HEK293 (cell line): ENCODE measurements around the gene FGD6.

Experiments
- CTCF ChIA-PET: fragments of 350-600 bp; formaldehyde crosslinking; extraction: SDS; loops from one replicate; lab custom pipeline; 2021; ENCODE audit warnings: antibody characterized with exemption; lab: Yijun Ruan, JAX
- POLR2A ChIA-PET: fragments of 300-600 bp; formaldehyde crosslinking; extraction: SDS; loops from one replicate; lab custom pipeline; 2020; ENCODE audit warnings: antibody characterized with exemption, inconsistent platforms; lab: Yijun Ruan, JAX
- H3K27ac ChIP-seq: fragments of 200-500 bp; sonication (Bioruptor generic); 2 replicates; pipeline ENCODE4 v1.5.1; 2014; ENCODE audit warnings: low read depth, low read length, control low read depth, inconsistent platforms; ENCODE audit errors: extremely low read depth
- H3K36me3 ChIP-seq, 2 experiments: fragments of 200-500 bp in 1 of 2; sonication (Bioruptor generic) in 1 of 2; 1 replicate in 1 of 2; 2 replicates in 1 of 2; pipeline ENCODE4 v1.5.1; 2014 to 2017; ENCODE audit warnings: inconsistent platforms in 2 of 2, low read length in 2 of 2; ENCODE audit not compliant: control insufficient read depth in 2 of 2, insufficient read depth in 1 of 2
- H3K4me1 ChIP-seq: fragments of 200-500 bp; sonication (Bioruptor generic); 2 replicates; pipeline ENCODE4 v1.5.1; 2014; ENCODE audit warnings: mild to moderate bottlenecking, low read length, inconsistent platforms; ENCODE audit not compliant: control insufficient read depth, insufficient read depth
- H3K4me3 ChIP-seq: 2 replicates; pipeline ENCODE4 v1.5.1; 2011; ENCODE audit warnings: low read depth, mild to moderate bottlenecking, control low read depth, low read length, moderate library complexity
- H3K9me3 ChIP-seq: fragments of 200-500 bp; sonication (Bioruptor generic); 2 replicates; pipeline ENCODE4 v1.5.1; 2014; ENCODE audit warnings: low read depth, low read length, inconsistent platforms; ENCODE audit not compliant: control insufficient read depth, insufficient read depth
- BCL11B ChIP-seq: fragments of 450-650 bp; formaldehyde crosslinking; IDR thresholded peaks from 2 replicates; pipeline ENCODE4 v1.5.1; 2016; ENCODE audit warnings: low read depth, missing biosample characterization, missing genetic modification characterization
- BCL6B ChIP-seq: fragments of 450-650 bp; formaldehyde crosslinking; IDR thresholded peaks from 2 replicates; pipeline ENCODE4 v1.5.1; 2017; ENCODE audit warnings: missing biosample characterization, missing genetic modification characterization
- GLIS2 ChIP-seq: fragments of 450-650 bp; formaldehyde crosslinking; IDR thresholded peaks from 2 replicates; pipeline ENCODE4 v1.5.1; 2016; ENCODE audit warnings: missing biosample characterization, missing genetic modification characterization
- IKZF3 ChIP-seq: fragments of 450-650 bp; IDR thresholded peaks from 2 replicates; pipeline ENCODE4 v1.5.0; 2018; ENCODE audit warnings: missing biosample characterization, mild to moderate bottlenecking, missing genetic modification characterization, moderate library complexity
- OVOL3 ChIP-seq: fragments of 450-650 bp; formaldehyde crosslinking; IDR thresholded peaks from 2 replicates; pipeline ENCODE4 v1.5.1; 2016; ENCODE audit warnings: missing biosample characterization, missing genetic modification characterization
- RBAK ChIP-seq: fragments of 450-650 bp; formaldehyde crosslinking; IDR thresholded peaks from 2 replicates; pipeline ENCODE4 v1.5.1; 2016; ENCODE audit warnings: missing biosample characterization, missing genetic modification characterization
- SALL2 ChIP-seq: fragments of 450-650 bp; formaldehyde crosslinking; IDR thresholded peaks from 2 replicates; pipeline ENCODE4 v1.5.0; 2017; ENCODE audit warnings: missing biosample characterization, mild to moderate bottlenecking, missing genetic modification characterization, borderline replicate concordance
- TSHZ1 ChIP-seq: fragments of 450-650 bp; formaldehyde crosslinking; IDR thresholded peaks from 2 replicates; pipeline ENCODE4 v1.5.1; 2016; ENCODE audit warnings: missing biosample characterization, missing genetic modification characterization, borderline replicate concordance
- ZNF214 ChIP-seq: fragments of 450-650 bp; formaldehyde crosslinking; IDR thresholded peaks from 2 replicates; pipeline ENCODE4 v1.5.1; 2017; ENCODE audit warnings: missing biosample characterization, mild to moderate bottlenecking, missing genetic modification characterization, borderline replicate concordance
- ZNF221 ChIP-seq: fragments of 450-650 bp; formaldehyde crosslinking; IDR thresholded peaks from 2 replicates; pipeline ENCODE4 v1.5.1; 2017; ENCODE audit warnings: missing biosample characterization, missing genetic modification characterization, borderline replicate concordance
- ZNF324 ChIP-seq: fragments of 450-650 bp; formaldehyde crosslinking; IDR thresholded peaks from 2 replicates; pipeline ENCODE4 v1.5.1; 2016; ENCODE audit warnings: missing biosample characterization, missing genetic modification characterization
- ZNF335 ChIP-seq: fragments of 450-650 bp; formaldehyde crosslinking; conservative IDR thresholded peaks from 2 replicates; pipeline ENCODE4 v1.5.1; 2016; ENCODE audit warnings: missing biosample characterization, missing genetic modification characterization
- ZNF350 ChIP-seq: fragments of 450-650 bp; formaldehyde crosslinking; IDR thresholded peaks from 2 replicates; pipeline ENCODE4 v1.5.0; 2017; ENCODE audit warnings: missing biosample characterization, mild to moderate bottlenecking, missing genetic modification characterization
- ZNF37A ChIP-seq: fragments of 450-650 bp; IDR thresholded peaks from 2 replicates; pipeline ENCODE4 v1.5.1; 2018; ENCODE audit warnings: missing biosample characterization, missing genetic modification characterization
- ZNF426 ChIP-seq: fragments of 450-650 bp; formaldehyde crosslinking; IDR thresholded peaks from 2 replicates; pipeline ENCODE4 v1.5.1; 2017; ENCODE audit warnings: missing biosample characterization, missing genetic modification characterization, mild to moderate bottlenecking, inconsistent platforms, moderate library complexity
- ZNF555 ChIP-seq: fragments of 450-650 bp; formaldehyde crosslinking; conservative IDR thresholded peaks from 2 replicates; pipeline ENCODE4 v1.5.1; 2017; ENCODE audit warnings: missing biosample characterization, mild to moderate bottlenecking, missing genetic modification characterization, inconsistent platforms
- ZNF768 ChIP-seq: fragments of 450-650 bp; formaldehyde crosslinking; IDR thresholded peaks from 2 replicates; pipeline ENCODE4 v1.5.1; 2018; ENCODE audit warnings: missing biosample characterization, mild to moderate bottlenecking, missing genetic modification characterization
- TF ChIP-seq, protein P1 (sequence below): fragments of 450-650 bp; formaldehyde crosslinking; IDR thresholded peaks from 2 replicates; pipeline ENCODE4 v1.5.1; 2016; ENCODE audit warnings: missing biosample characterization, missing genetic modification characterization
- TF ChIP-seq, protein P2 (sequence below): fragments of 450-650 bp; formaldehyde crosslinking; IDR thresholded peaks from 2 replicates; pipeline ENCODE4 v1.5.1; 2017; ENCODE audit warnings: missing biosample characterization, missing genetic modification characterization
- TF ChIP-seq, protein P3 (sequence below): fragments of 450-650 bp; formaldehyde crosslinking; IDR thresholded peaks from 2 replicates; pipeline ENCODE4 v1.5.1; 2016; ENCODE audit warnings: missing biosample characterization, missing genetic modification characterization
- TF ChIP-seq, protein P4 (sequence below): fragments of 450-650 bp; IDR thresholded peaks from 2 replicates; pipeline ENCODE4 v1.5.1; 2018; ENCODE audit warnings: missing biosample characterization, missing genetic modification characterization

The FGD6 gene

GRCh38 chr12:95051241-95051640, 166.0 kb downstream of the FGD6 start:
- ChIA-PET POLR2A (no interaction called here), CTCF (no interaction called here)
- H3K9me3 ChIP-seq: no peaks in the 10 kb centered on the region
- TF ChIP-seq ZNF335 (tag by site-specific recombination) (no peak), TSHZ1 (no peak), ZNF221 (tag by site-specific recombination) (no peak), ZNF426 (tag by site-specific recombination) (no peak), ZNF214 (no peak), ZNF37A (tag by site-specific recombination) (no peak), BCL11B (tag by site-specific recombination) (no peak), IKZF3 (no peak), SALL2 (tag by site-specific recombination) (no peak), RBAK (no peak), OVOL3 (no peak), GLIS2 (tag by site-specific recombination) (no peak)
- TF ChIP-seq, protein P1, sequence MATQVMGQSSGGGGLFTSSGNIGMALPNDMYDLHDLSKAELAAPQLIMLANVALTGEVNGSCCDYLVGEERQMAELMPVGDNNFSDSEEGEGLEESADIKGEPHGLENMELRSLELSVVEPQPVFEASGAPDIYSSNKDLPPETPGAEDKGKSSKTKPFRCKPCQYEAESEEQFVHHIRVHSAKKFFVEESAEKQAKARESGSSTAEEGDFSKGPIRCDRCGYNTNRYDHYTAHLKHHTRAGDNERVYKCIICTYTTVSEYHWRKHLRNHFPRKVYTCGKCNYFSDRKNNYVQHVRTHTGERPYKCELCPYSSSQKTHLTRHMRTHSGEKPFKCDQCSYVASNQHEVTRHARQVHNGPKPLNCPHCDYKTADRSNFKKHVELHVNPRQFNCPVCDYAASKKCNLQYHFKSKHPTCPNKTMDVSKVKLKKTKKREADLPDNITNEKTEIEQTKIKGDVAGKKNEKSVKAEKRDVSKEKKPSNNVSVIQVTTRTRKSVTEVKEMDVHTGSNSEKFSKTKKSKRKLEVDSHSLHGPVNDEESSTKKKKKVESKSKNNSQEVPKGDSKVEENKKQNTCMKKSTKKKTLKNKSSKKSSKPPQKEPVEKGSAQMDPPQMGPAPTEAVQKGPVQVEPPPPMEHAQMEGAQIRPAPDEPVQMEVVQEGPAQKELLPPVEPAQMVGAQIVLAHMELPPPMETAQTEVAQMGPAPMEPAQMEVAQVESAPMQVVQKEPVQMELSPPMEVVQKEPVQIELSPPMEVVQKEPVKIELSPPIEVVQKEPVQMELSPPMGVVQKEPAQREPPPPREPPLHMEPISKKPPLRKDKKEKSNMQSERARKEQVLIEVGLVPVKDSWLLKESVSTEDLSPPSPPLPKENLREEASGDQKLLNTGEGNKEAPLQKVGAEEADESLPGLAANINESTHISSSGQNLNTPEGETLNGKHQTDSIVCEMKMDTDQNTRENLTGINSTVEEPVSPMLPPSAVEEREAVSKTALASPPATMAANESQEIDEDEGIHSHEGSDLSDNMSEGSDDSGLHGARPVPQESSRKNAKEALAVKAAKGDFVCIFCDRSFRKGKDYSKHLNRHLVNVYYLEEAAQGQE (tag by site-specific recombination): no peak
- TF ChIP-seq, protein P2, sequence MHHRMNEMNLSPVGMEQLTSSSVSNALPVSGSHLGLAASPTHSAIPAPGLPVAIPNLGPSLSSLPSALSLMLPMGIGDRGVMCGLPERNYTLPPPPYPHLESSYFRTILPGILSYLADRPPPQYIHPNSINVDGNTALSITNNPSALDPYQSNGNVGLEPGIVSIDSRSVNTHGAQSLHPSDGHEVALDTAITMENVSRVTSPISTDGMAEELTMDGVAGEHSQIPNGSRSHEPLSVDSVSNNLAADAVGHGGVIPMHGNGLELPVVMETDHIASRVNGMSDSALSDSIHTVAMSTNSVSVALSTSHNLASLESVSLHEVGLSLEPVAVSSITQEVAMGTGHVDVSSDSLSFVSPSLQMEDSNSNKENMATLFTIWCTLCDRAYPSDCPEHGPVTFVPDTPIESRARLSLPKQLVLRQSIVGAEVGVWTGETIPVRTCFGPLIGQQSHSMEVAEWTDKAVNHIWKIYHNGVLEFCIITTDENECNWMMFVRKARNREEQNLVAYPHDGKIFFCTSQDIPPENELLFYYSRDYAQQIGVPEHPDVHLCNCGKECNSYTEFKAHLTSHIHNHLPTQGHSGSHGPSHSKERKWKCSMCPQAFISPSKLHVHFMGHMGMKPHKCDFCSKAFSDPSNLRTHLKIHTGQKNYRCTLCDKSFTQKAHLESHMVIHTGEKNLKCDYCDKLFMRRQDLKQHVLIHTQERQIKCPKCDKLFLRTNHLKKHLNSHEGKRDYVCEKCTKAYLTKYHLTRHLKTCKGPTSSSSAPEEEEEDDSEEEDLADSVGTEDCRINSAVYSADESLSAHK: no peak
- no peaks in the 10 kb centered on the region for H3K4me1 ChIP-seq
- H3K4me3 ChIP-seq: no peak overlapping the region
- H3K27ac ChIP-seq: no peak overlapping the region
- peaks cover 70 to 82% of the 10 kb centered on the region in 2 experiments for H3K36me3 ChIP-seq

DNA sequence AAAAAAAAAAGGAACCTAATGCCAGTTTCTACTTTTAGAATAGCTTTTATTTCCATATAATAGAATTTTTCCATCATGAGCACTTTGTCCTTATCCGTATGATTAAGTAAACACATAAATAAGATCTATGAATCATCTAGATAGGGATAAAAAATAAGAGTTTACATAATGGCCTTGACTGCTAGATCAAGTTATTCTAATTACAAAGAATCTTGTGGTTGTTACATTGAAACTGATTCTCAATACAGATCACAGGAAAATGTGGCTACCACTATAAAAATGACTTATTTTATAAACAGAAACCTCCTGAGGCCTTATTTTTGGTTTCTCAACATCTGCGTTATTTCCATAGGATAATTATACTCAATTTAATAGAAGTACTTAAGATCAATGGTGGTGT, 179.4 kb downstream of the FGD6 start:
- peaks cover 31 to 45% of the 10 kb centered on the region in 2 experiments for H3K36me3 ChIP-seq
- ChIA-PET POLR2A (no interaction called here), CTCF (no interaction called here)
- no peaks in the 10 kb centered on the region for H3K9me3 ChIP-seq
- no peak overlapping the region for H3K4me3 ChIP-seq
- no peak overlapping the region for H3K27ac ChIP-seq
- H3K4me1 ChIP-seq: no peaks in the 10 kb centered on the region
- TF ChIP-seq ZNF555 (tag by site-specific recombination) (no peak), ZNF768 (no peak), ZNF324 (tag by site-specific recombination) (no peak), ZNF350 (no peak), BCL6B (tag by site-specific recombination) (no peak)
- TF ChIP-seq, protein P3, sequence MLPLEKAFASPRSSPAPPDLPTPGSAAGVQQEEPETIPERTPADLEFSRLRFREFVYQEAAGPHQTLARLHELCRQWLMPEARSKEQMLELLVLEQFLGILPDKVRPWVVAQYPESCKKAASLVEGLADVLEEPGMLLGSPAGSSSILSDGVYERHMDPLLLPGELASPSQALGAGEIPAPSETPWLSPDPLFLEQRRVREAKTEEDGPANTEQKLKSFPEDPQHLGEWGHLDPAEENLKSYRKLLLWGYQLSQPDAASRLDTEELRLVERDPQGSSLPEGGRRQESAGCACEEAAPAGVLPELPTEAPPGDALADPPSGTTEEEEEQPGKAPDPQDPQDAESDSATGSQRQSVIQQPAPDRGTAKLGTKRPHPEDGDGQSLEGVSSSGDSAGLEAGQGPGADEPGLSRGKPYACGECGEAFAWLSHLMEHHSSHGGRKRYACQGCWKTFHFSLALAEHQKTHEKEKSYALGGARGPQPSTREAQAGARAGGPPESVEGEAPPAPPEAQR (tag by site-specific recombination): no peak
- TF ChIP-seq, protein P4, sequence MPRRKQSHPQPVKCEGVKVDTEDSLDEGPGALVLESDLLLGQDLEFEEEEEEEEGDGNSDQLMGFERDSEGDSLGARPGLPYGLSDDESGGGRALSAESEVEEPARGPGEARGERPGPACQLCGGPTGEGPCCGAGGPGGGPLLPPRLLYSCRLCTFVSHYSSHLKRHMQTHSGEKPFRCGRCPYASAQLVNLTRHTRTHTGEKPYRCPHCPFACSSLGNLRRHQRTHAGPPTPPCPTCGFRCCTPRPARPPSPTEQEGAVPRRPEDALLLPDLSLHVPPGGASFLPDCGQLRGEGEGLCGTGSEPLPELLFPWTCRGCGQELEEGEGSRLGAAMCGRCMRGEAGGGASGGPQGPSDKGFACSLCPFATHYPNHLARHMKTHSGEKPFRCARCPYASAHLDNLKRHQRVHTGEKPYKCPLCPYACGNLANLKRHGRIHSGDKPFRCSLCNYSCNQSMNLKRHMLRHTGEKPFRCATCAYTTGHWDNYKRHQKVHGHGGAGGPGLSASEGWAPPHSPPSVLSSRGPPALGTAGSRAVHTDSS (tag by site-specific recombination): no peak
